H1 (cell line): ENCODE data around the gene LIPA. TPM values are rescaled to one million over a fixed set of nuclear protein-coding genes. Genes with fewer than 3 reads are reported as not detected.

Experiments
- JUND ChIP-seq: IDR thresholded peaks from 2 replicates; pipeline ENCODE4 v1.6.1; 2011; ENCODE audit warnings: mild to moderate bottlenecking, improper control_type of control experiment, low read length
- polyA plus RNA-seq, 7 experiments: library from polyadenylated mRNA; depleted of rRNA in 3 of 7; stranded (reverse) in 5 of 7; unstranded in 2 of 7; fragments of >200 nt in 5 of 7; fragments of 200-250 nt in 2 of 7; gene quantifications; 1 replicate in 5 of 7; 2 replicates in 1 of 7; 4 replicates in 1 of 7; pipeline versions ENCODE4 v1.2.1 to v1.2.3, GENCODE V29; 2011 to 2013; ENCODE audit warnings: missing spikeins in 2 of 7, mixed read lengths in 2 of 7
- total RNA-seq: library from RNA; stranded (reverse); fragmentation: NEBNext Ultra II Directional; extraction: Animal tissue kit (Norgen Biotek cat#: 25700); gene quantifications from 2 replicates; pipeline ENCODE4 v1.2.1, GENCODE V29; 2021
- TF ChIP-seq, protein P1 (sequence below): IDR thresholded peaks from 2 replicates; pipeline ENCODE4 v1.6.1; 2012; ENCODE audit warnings: low read length, inconsistent platforms

The LIPA gene
- total and polyA plus RNA-seq, 2 of the 8 experiments (the other 6 are each of a cell fraction or from before 2014, with no cell fraction given): 18.1 to 32.4 TPM

DNA sequence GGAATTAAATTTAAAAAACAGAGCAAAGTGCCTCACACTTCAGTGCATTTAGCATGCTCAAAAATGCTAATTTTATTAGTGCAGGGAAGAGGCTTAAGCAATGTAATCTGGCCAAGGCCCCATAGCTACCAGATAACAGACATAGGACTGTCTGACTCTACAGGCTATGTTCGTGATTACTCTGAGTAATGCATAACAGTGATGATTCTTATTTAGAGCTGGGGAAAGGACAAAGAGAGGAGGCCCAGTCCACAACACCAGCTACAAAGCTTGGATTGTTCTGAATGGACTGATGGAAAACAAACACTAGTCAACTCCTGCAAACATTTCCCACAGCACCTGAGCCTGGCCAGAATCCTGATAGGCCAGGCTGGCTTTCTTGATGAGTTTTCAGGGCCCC lies 36.1 kb downstream of the LIPA start (continued):
- TF ChIP-seq, protein P1, sequence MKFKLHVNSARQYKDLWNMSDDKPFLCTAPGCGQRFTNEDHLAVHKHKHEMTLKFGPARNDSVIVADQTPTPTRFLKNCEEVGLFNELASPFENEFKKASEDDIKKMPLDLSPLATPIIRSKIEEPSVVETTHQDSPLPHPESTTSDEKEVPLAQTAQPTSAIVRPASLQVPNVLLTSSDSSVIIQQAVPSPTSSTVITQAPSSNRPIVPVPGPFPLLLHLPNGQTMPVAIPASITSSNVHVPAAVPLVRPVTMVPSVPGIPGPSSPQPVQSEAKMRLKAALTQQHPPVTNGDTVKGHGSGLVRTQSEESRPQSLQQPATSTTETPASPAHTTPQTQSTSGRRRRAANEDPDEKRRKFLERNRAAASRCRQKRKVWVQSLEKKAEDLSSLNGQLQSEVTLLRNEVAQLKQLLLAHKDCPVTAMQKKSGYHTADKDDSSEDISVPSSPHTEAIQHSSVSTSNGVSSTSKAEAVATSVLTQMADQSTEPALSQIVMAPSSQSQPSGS: no peak
- TF ChIP-seq JUND: no peak
